ENCODE data around the gene POFUT1.
"Not testable (repeated sequence)": the region's sequence is repeated elsewhere in the genome, so short reads cannot be mapped to it uniquely, and the experiment has no call there.

Gene POFUT1

GRCh38 chr20:32207626-32208498, at the start of gene POFUT1, which contains the start of gene PLAGL2:
TSS of gene POFUT1 (plus strand) at chr20:32207880. CDS start at chr20:32207942, 62 bp downstream.
TSS of gene PLAGL2 (minus strand) at chr20:32207743. CDS start at chr20:32202178, 5,565 bp downstream.
- peak; percentile 87 for DNase-seq (ENCODE audit: low read depth)

GRCh38 chr20:32158351-32158750, 49.3 kb upstream of the POFUT1 start:
- no peak for DNase-seq (ENCODE audit: low read depth)

GRCh38 chr20:32158943-32159660, 48.6 kb upstream of the POFUT1 start:
- DNase-seq (ENCODE audit: low read depth): no peak

- DNase-seq (ENCODE audit: low read depth): no peak
Observed at GRCh38 chr20:32159766-32160221, 47.9 kb upstream of the POFUT1 start.

- DNase-seq (ENCODE audit: low read depth): no peak
Observed at GRCh38 chr20:32160341-32160740, 47.3 kb upstream of the POFUT1 start.

GRCh38 chr20:32162351-32162750, 45.3 kb upstream of the POFUT1 start:
- DNase-seq (ENCODE audit: low read depth): no peak

- DNase-seq (ENCODE audit: low read depth): no peak
Observed at GRCh38 chr20:32163951-32164350, 43.7 kb upstream of the POFUT1 start.

GRCh38 chr20:32164984-32165735, 42.5 kb upstream of the POFUT1 start:
- DNase-seq (ENCODE audit: low read depth): no peak

GRCh38 chr20:32165836-32166545, 41.7 kb upstream of the POFUT1 start:
- no peak for DNase-seq (ENCODE audit: low read depth)

- no peak for DNase-seq (ENCODE audit: low read depth)
Observed at GRCh38 chr20:32167552-32167951, 40.1 kb upstream of the POFUT1 start.

GRCh38 chr20:32168184-32168910, 39.3 kb upstream of the POFUT1 start:
- DNase-seq (ENCODE audit: low read depth): peak; percentile 66

GRCh38 chr20:32177696-32178095, 30.0 kb upstream of the POFUT1 start:
- DNase-seq (ENCODE audit: low read depth): not testable (repeated sequence)

- DNase-seq (ENCODE audit: low read depth): no peak
Observed at GRCh38 chr20:32179515-32179914, 28.2 kb upstream of the POFUT1 start.

GRCh38 chr20:32179934-32180333, 27.7 kb upstream of the POFUT1 start:
- DNase-seq (ENCODE audit: low read depth): no peak

GRCh38 chr20:32181606-32182005, 26.1 kb upstream of the POFUT1 start:
- DNase-seq (ENCODE audit: low read depth): no peak

GRCh38 chr20:32183947-32184635, 23.6 kb upstream of the POFUT1 start:
- DNase-seq (ENCODE audit: low read depth): no peak

- no peak for DNase-seq (ENCODE audit: low read depth)
Observed at GRCh38 chr20:32184961-32185603, 22.6 kb upstream of the POFUT1 start.

GRCh38 chr20:32186506-32186905, 21.2 kb upstream of the POFUT1 start:
- no peak for DNase-seq (ENCODE audit: low read depth)

GRCh38 chr20:32188376-32189122, 19.1 kb upstream of the POFUT1 start:
- no peak for DNase-seq (ENCODE audit: low read depth)

All from EH (cell line).